Inflammatory macrophage treated with lipopolysaccharide for 4 hours (primary cell): ENCODE results near the gene KCNB1.

Experiments
- DNase-seq: peaks from one replicate; pipeline ENCODE4 v3.0.0-alpha.2; 2020

Gene KCNB1

GRCh38 chr20:49466114-49466912 is 16.2 kb downstream of the KCNB1 start:
- DNase-seq = no peak

DNA sequence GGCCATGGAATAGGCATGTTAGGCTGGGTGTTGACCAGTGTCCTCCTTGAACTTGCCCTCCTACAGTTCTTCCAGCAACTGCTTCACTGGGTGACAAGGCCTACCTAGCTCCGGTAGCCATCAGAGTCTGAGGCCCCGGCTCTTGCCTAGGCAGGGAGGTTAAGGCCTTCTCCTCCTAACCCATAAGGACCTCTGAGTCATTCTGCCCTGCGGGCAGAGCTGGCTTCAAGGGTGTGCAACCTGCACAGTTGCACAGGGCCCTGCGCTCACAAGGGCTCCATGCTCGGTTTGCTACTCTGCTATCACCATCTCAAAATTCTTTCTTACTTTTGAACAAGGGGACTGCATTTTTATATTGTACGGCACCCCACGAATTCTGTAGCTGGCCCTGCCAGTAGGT is 17.9 kb downstream of the KCNB1 start:
- no peak for DNase-seq

DNA sequence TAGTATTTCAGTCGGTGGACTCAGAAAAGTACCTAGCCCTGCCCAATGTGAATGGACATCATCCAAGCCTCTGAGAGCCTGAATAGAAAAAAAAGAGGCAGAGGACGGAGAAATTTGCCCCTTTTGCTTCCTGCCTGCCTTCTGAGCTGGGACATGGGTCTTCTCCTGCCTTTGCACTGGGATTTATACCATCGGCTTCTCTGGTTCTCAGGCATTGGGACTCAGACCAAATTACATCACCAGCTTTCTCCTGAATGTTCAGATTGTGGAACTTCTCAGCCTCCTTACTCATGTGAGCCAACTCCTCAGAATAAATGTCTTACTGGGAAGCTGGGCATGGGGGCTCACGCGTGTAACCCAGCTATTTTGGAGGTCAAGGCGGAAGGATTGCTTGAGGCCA is 19.8 kb downstream of the KCNB1 start:
- DNase-seq = no peak

GRCh38 chr20:49461894-49462620 is 20.4 kb downstream of the KCNB1 start:
- no peak for DNase-seq

GRCh38 chr20:49460916-49461315 is 21.6 kb downstream of the KCNB1 start:
- DNase-seq = no peak

DNA sequence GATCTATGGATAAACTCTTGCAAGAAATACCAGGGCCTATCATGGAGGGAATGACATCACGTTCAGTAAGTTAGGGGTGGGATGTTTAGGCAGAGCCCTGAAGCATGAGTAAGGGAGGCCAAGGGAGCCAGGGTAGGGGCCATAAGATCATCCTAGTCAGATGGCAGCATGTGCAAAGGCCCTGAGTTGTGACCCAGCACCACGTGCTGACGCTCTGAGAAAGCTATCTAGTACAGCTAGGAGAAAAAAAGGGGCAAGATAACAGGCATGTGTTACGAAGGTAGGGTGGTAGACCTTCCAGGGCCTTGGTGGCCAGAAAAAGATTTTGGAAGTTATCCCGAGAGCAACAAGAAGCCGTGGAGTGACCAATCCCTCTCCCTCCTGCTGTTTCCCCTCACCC is 22.3 kb downstream of the KCNB1 start:
- no peak for DNase-seq

DNA sequence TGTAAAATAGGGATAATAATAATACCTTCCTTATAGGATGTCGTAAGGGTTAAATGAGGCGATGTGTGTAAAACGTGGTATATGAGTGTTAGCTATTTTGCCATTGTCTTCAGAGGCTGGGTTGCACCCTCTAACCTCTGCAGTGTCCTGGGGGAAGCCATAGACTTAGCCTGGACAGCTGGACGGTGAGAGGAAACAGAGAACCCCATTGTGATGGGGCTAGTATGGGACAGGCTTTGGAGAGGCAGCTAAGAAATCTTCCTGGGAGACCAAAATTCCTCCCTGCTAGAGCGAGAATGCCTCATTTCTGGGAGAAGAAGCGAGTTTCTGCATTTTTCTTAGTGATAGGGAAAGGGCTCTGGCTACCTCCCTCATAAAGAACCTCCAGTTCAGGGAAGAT is 22.8 kb downstream of the KCNB1 start:
- no peak for DNase-seq

DNA sequence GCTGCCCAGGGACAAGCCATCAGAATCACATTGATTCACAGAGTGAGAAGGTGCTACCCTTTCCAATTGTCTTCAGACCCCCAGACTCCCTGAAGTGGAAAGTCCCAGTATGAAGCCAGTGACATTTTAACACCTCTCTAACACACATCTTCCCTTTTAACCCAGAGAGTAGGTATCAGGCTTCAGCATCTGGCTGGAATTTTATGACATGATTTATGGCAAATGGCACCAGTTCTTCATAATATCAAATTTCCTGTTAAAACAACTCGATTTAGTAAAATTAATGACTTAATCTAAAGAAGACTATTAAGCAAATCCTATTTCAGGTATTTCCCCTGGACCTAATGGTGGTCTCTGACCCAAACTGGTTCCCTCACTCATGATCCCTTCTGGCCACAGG is 25.0 kb downstream of the KCNB1 start:
- no peak for DNase-seq

- no peak for DNase-seq
Measured at GRCh38 chr20:49456646-49457045, 25.8 kb downstream of the KCNB1 start.

DNA sequence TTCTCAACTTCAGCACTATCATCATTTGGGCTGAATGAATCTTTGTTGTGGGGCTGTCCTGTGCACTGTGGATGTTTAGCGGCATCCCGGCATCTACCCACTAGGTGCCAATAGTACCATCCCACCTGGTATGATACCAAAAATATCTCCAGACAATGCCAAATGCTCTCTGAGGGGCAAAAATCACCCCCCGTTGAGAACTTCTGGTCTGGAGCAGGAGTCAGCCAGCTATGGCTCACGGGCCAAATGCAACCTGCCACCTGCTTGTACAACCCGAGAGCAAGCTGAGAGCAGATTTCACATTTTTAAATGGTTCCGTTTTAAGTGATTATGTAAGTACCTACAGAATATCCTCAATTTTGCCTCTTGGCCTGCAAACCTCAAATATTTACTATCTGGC is 26.8 kb downstream of the KCNB1 start:
- DNase-seq = no peak

GRCh38 chr20:49452011-49452482 is 30.4 kb downstream of the KCNB1 start:
- DNase-seq = no peak

- DNase-seq = no peak
Measured at GRCh38 chr20:49450281-49450721, 32.2 kb downstream of the KCNB1 start.

DNA sequence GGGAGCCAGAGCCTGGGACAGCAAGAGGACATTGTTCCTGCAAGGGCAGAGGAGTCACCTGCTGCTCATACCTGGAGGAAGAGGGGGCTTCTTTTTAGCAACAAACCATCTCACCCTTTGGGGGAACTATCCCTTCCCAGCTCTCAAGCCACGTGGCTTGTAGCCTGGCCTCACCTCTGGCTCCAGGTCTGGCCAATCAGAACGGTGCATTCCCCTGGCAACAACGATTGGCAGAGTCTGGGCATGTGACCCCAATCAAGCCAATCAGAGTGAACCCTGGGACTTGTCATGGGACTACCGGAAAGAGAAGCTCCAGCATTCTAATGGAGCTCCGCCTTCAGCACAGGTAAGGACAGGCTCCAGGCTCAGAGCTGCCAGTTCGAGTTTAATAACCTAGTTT is 33.6 kb downstream of the KCNB1 start:
- DNase-seq = no peak

GRCh38 chr20:49447946-49448809 is 34.3 kb downstream of the KCNB1 start:
- DNase-seq = no peak

GRCh38 chr20:49447364-49447763 is 35.1 kb downstream of the KCNB1 start:
- DNase-seq = no peak

DNA sequence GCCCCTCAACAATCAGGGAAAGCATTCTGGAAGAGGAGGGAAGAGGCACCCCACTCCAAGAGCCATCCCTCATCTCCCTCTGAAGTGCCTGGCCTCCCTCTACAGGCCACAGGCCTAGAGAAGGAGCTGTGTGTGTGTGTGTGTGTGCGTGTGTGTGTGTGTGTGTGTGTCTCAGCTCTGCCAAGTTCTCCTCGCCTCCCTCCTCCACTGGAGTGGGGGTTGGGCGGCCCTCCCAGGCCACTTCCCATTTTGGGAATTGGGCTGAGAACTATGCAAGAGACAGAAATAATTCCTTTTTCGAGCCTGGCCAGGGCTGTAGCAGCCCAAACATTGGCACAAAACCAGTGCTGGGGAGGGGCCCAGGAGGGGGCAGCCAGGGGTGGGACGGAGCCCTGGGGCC is 35.7 kb downstream of the KCNB1 start:
- peak; percentile 35 for DNase-seq

- DNase-seq = no peak
Measured at GRCh38 chr20:49446080-49446479, 36.4 kb downstream of the KCNB1 start.

- no peak for DNase-seq
Measured at GRCh38 chr20:49445176-49445575, 37.3 kb downstream of the KCNB1 start.

GRCh38 chr20:49444553-49444990 is 37.9 kb downstream of the KCNB1 start:
- DNase-seq = no peak

- no peak for DNase-seq
Measured at GRCh38 chr20:49437057-49437456, 45.4 kb downstream of the KCNB1 start.

DNA sequence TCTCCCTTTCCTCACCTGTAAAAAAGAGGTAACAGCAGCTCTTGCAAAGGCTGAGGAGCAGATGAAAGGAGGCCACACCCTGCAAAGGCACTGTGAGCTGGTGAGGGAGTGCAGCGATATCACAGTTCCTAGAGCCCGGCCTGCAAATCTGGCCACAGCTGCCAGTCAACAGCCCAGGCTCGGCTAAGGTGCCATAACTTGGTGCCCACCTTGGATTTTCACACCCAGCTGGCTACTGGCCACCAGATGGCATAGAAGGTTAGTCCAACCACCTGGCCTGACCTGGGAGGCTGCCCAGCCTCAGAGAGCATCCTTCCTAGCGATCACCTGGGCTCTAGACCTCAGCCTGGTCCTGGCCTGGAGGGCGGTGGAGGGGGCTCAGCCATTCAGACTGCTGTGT is 46.8 kb downstream of the KCNB1 start:
- no peak for DNase-seq

GRCh38 chr20:49433333-49433732 is 49.1 kb downstream of the KCNB1 start:
- DNase-seq = no peak

DNA sequence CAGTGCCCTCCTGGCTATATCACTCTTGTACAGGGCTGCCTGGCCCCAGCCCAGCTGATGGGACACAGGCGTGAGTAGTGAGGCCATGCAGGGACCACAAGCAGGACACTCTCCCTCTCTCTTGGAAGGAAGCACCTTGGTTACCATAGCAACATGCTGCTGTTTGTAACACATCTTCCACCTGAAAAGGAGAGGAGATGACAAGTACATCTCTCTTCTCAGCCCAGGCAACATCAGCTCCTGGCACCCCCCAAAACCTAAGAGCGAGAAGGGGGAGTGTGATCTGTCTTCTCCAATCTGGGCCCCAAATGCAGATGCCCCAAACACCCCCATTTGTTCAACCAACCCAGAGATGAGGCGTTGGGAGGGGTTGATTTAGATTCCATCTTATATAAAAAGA is 49.9 kb downstream of the KCNB1 start:
- no peak for DNase-seq
